Panc1 (cell line): ENCODE measurements around the gene UBXN1. TPM values are rescaled to one million over a fixed set of nuclear protein-coding genes. Genes with fewer than 3 reads are reported as not detected.

ENCODE experiments used
- ATAC-seq: fragments of 200-7000 bp; cut with Tn5 transposase; 2 replicates; pipeline ENCODE4 v1.9.1; 2020; ENCODE audit warnings: mild to moderate bottlenecking, moderate library complexity
- BruUV-seq: library from RNA; stranded (reverse); fragments of 400-500 nt; replicated peaks from 2 replicates; lab custom pipeline; 2021; lab: Mats Ljungman, UMichigan
- CTCF ChIA-PET: fragments of 300-600 bp; sonication (Branson Sonifier 250); formaldehyde crosslinking; loops from one replicate; lab custom pipeline; 2022; ENCODE audit warnings: antibody characterized with exemption; lab: Charles Lee
- POLR2A ChIA-PET: fragments of 300-600 bp; sonication (Branson Sonifier 250); formaldehyde crosslinking; loops from one replicate; lab custom pipeline; 2022; ENCODE audit warnings: antibody characterized with exemption; lab: Charles Lee
- DNase-seq: peaks from one replicate; pipeline ENCODE4 v3.0.0-alpha.2; 2010; ENCODE audit warnings: low read depth, low spot score
- H3K27ac ChIP-seq: 2 replicates; pipeline ENCODE4 v1.5.1; 2011; ENCODE audit warnings: mild to moderate bottlenecking, low read length, inconsistent platforms
- H3K27me3 ChIP-seq: fragments of 200-500 bp; sonication (Bioruptor generic); 2 replicates; pipeline ENCODE4 v1.6.0; 2014; ENCODE audit warnings: low read length, inconsistent platforms; ENCODE audit not compliant: control insufficient read depth, insufficient read depth
- H3K36me3 ChIP-seq: fragments of 200-500 bp; sonication (Bioruptor generic); 2 replicates; pipeline ENCODE4 v1.5.1; 2014; ENCODE audit warnings: inconsistent platforms, mild to moderate bottlenecking, low read length, moderate library complexity; ENCODE audit not compliant: control insufficient read depth, insufficient read depth
- H3K4me1 ChIP-seq: 2 replicates; pipeline ENCODE4 v1.5.1; 2011; ENCODE audit warnings: inconsistent platforms, mild to moderate bottlenecking, low read length, moderate library complexity; ENCODE audit not compliant: control insufficient read depth, insufficient read depth
- H3K4me3 ChIP-seq, 2 experiments: 2 replicates each; pipeline ENCODE4 v1.5.1; 2011 to 2012; ENCODE audit warnings: low read depth in 2 of 2, low read length in 2 of 2, mild to moderate bottlenecking in 2 of 2, inconsistent platforms in 1 of 2, moderate library complexity in 1 of 2
- H3K9me3 ChIP-seq: fragments of 200-500 bp; sonication (Bioruptor generic); 2 replicates; pipeline ENCODE4 v1.5.1; 2014; ENCODE audit warnings: low read depth, mild to moderate bottlenecking, inconsistent platforms, low read length, moderate library complexity; ENCODE audit not compliant: control insufficient read depth, insufficient read depth
- CTCF ChIP-seq: fragments of 450-650 bp; IDR thresholded peaks from 2 replicates; pipeline ENCODE4 v1.5.1; 2017; ENCODE audit warnings: mild to moderate bottlenecking
- POLR2AphosphoS5 ChIP-seq: IDR thresholded peaks from 2 replicates; pipeline ENCODE4 v1.6.1; 2012; ENCODE audit warnings: mild to moderate bottlenecking, low read depth, low read length, moderate library complexity
- REST ChIP-seq, 2 experiments: IDR thresholded peaks; 2 replicates each; pipeline ENCODE4 v1.6.1; 2011 to 2012; ENCODE audit warnings: low read depth in 2 of 2, control low read depth in 1 of 2, low read length in 1 of 2, mild to moderate bottlenecking in 1 of 2, moderate library complexity in 1 of 2; ENCODE audit not compliant: insufficient read depth in 1 of 2
- SIN3A ChIP-seq: IDR thresholded peaks from 2 replicates; pipeline ENCODE4 v1.6.1; 2012; ENCODE audit warnings: low read depth, mild to moderate bottlenecking, low read length, moderate library complexity, borderline replicate concordance; ENCODE audit not compliant: insufficient read depth
- TCF7L2 ChIP-seq: IDR thresholded peaks from 2 replicates; pipeline ENCODE4 v1.6.1; 2011; ENCODE audit warnings: mild to moderate bottlenecking, low read depth, low read length, inconsistent platforms
- in situ Hi-C: cut with HindIII; loops from 2 replicates; pipeline ENCODE4 v1.10.0; 2016; ENCODE audit warnings: low sequenced_read_pairs, low pct_unique_long_range_greater_than_20kb
- intact Hi-C: fragments of 100-400 bp; cut with micrococcal nuclease; formaldehyde crosslinking; loops from one replicate; pipeline ENCODE4 v1.10.0; 2022; ENCODE audit not compliant: unreplicated experiment
- total RNA-seq: library from RNA; stranded (reverse); gene quantifications from one replicate; pipeline ENCODE4 v1.2.1, GENCODE V29; 2021; ENCODE audit not compliant: unreplicated experiment

The UBXN1 gene
- total RNA-seq, 1 experiment from 2014 or later = 105 TPM

- POLR2A ChIA-PET = no interaction called here
- in situ Hi-C loops = no loop called here
Observed at GRCh38 chr11:62708392-62708791, 29.5 kb upstream of the UBXN1 start.

GRCh38 chr11:62707277-62707861 lies 28.5 kb upstream of the UBXN1 start, which contains the start of the genes BSCL2 and GNG3:
Gene BSCL2, minus strand, starts transcription at chr11:62707424. Its CDS starts 229 bp downstream, at chr11:62707195.
Gene GNG3, plus strand, starts transcription at chr11:62707676. Its CDS starts 620 bp downstream, at chr11:62708296.
- Histone ChIP-seq H3K9me3 (no peaks in the 10 kb centered on the region), H3K4me3 (peak within 1 kb of the TSS; percentile 77 to 89), H3K36me3 (no peaks in the 10 kb centered on the region; the same call in 1 of the 2 replicates), H3K27ac (peak within 1 kb of the TSS; percentile 80), H3K27me3 (no peaks in the 10 kb centered on the region), H3K4me1 (peaks cover 23% of the 10 kb centered on the region)
- no peak for TF ChIP-seq REST (IDR thresholded peaks at IDR 0.05; ENCODE audit: insufficient read depth in 1 of 2, low read depth in 2 of 2, low read length in 1 of 2)
- no peak for TF ChIP-seq SIN3A
- TF ChIP-seq CTCF = no peak
- no peak for TF ChIP-seq TCF7L2
- TF ChIP-seq POLR2AphosphoS5 = no peak
- BruUV-seq = no TSS peak
- in situ Hi-C loops (no loop called here), intact Hi-C loops (no loop called here)
- DNase-seq (no peak), ATAC-seq (no peak)
- ChIA-PET POLR2A (no interaction called here), CTCF (no interaction called here)

More at GRCh38 chr11:62708392-62708791, 29.5 kb upstream of the UBXN1 start:
- TF ChIP-seq TCF7L2 = no peak
- no peak for TF ChIP-seq CTCF
- no peak for TF ChIP-seq REST (IDR thresholded peaks at IDR 0.05; ENCODE audit: insufficient read depth in 1 of 2, low read depth in 2 of 2, low read length in 1 of 2)
- 0 out of 2 replicates have a peak, but pooled peaks have one; percentile 23 for TF ChIP-seq POLR2AphosphoS5
- no TSS peak for BruUV-seq
- peaks cover 27% of the 10 kb centered on the region for H3K4me1 ChIP-seq
- no peak overlapping the region; the same call in 1 of the 2 replicates for H3K27ac ChIP-seq
- peaks cover 4% of the 10 kb centered on the region for H3K36me3 ChIP-seq
- H3K27me3 ChIP-seq = no peaks in the 10 kb centered on the region
- no peak overlapping the region for H3K4me3 ChIP-seq
- intact Hi-C loops = no loop called here
- ATAC-seq (no peak), DNase-seq (no peak)
- H3K9me3 ChIP-seq = no peaks in the 10 kb centered on the region
- CTCF ChIA-PET = no interaction called here
